Astrocyte (in vitro differentiated cells and primary cell): ENCODE data around the gene CFAP74.

Source experiments
- CTCF ChIP-seq: IDR thresholded peaks from 2 replicates; pipeline ENCODE4 v1.5.1; 2011; ENCODE audit warnings: low read depth, mild to moderate bottlenecking, inconsistent platforms, low read length, moderate library complexity; ENCODE audit not compliant: insufficient read depth
- EZH2 ChIP-seq: IDR thresholded peaks from 2 replicates; pipeline ENCODE4 v1.6.1; 2012; ENCODE audit warnings: mild to moderate bottlenecking, low read length, inconsistent platforms; ENCODE audit not compliant: insufficient read depth

- no peak for TF ChIP-seq CTCF
- TF ChIP-seq EZH2: no peak
Measured at GRCh38 chr1:1928231-1929101, 75.1 kb downstream of the CFAP74 start.
